ENCODE results near the gene CYP1A2. TPM values are rescaled to one million over a fixed set of nuclear protein-coding genes. Genes with fewer than 3 reads are reported as not detected.

The CYP1A2 gene
- total and polyA plus RNA-seq, 9 of the 15 experiments (the other 6 are each of a cell fraction or from before 2014, with no cell fraction given): not detected

DNA sequence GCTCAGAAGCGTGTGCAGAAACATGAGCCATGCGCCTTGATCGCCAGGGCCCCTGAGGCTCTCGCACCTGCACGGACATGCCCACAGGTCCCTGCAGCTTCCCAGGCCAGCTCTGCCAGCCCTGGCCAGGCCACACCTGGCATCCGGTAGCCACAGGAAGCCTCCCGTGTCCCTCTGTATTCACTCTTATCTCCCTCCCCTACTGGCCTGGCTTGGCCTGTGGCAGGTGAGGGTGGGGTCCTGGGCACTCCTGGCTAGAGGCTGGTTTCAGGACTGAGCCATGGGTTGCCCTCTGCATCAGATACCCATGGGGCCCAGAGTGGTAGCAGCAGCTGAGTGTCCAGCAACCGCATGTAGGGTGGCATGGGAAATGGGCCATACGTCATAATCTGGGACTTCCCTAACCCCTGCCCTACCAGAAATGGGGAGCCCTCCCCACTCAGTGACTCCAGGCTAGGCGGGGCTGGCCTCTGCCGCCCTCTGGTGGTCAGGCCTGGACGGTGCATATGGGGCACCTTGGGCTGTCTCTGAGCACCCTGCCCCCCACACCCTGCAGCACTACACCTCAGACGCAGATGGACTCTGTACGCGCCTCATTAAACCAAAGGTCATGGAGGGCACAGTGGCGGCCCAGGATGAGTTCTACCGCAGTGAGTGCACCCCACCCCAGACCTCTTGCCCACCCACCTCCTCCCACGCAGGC is 51.4 kb downstream of the CYP1A2 start (continued):
- TF ChIP-seq, protein P1, sequence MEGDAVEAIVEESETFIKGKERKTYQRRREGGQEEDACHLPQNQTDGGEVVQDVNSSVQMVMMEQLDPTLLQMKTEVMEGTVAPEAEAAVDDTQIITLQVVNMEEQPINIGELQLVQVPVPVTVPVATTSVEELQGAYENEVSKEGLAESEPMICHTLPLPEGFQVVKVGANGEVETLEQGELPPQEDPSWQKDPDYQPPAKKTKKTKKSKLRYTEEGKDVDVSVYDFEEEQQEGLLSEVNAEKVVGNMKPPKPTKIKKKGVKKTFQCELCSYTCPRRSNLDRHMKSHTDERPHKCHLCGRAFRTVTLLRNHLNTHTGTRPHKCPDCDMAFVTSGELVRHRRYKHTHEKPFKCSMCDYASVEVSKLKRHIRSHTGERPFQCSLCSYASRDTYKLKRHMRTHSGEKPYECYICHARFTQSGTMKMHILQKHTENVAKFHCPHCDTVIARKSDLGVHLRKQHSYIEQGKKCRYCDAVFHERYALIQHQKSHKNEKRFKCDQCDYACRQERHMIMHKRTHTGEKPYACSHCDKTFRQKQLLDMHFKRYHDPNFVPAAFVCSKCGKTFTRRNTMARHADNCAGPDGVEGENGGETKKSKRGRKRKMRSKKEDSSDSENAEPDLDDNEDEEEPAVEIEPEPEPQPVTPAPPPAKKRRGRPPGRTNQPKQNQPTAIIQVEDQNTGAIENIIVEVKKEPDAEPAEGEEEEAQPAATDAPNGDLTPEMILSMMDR (IDR thresholded peaks at IDR 0.05 in 2 of 3, conservative IDR thresholded peaks at IDR 0.05 in 1 of 3; ENCODE audit: insufficient read depth in 2 of 3, low read depth in 1 of 3, low read length in 3 of 3): peak; percentile 95 to 96 (median 96)
- TF ChIP-seq ZNF140 (CRISPR knock-in tag; IDR thresholded peaks at IDR 0.05) (no peak), SIN3B (IDR thresholded peaks at IDR 0.05; ENCODE audit: low read depth) (no peak), MYNN (IDR thresholded peaks at IDR 0.05) (0 out of 2 replicates have a peak, but pooled peaks have one; percentile 65), MYNN (CRISPR knock-in tag; IDR thresholded peaks at IDR 0.05) (no peak), ATF7 (IDR thresholded peaks at IDR 0.05) (peak; percentile 74), ESRRA (IDR thresholded peaks at IDR 0.05; ENCODE audit: borderline replicate concordance, low read depth) (peak; percentile 75), HMG20B (CRISPR knock-in tag; IDR thresholded peaks at IDR 0.05) (no peak), KLF16 (IDR thresholded peaks at IDR 0.05) (0 out of 2 replicates have a peak, but pooled peaks have one; percentile 58), ZC3H8 (IDR thresholded peaks at IDR 0.05) (no peak), ZSCAN29 (IDR thresholded peaks at IDR 0.05) (no peak), TRIM24 (IDR thresholded peaks at IDR 0.05) (no peak), ZFPM2 (CRISPR knock-in tag; IDR thresholded peaks at IDR 0.05) (no peak), ZNF24 (IDR thresholded peaks at IDR 0.05) (peak; percentile 58; the same call in 1 of the 2 replicates), CXXC5 (CRISPR knock-in tag; IDR thresholded peaks at IDR 0.05) (no peak), CREM (IDR thresholded peaks at IDR 0.05; ENCODE audit: low read depth) (peak; percentile 79), FOXM1 (IDR thresholded peaks at IDR 0.05; ENCODE audit: low read depth) (no peak), FOXM1 (CRISPR knock-in tag; IDR thresholded peaks at IDR 0.05; ENCODE audit: low read depth) (no peak), ELF4 (CRISPR knock-in tag; IDR thresholded peaks at IDR 0.05) (no peak), KDM5B (IDR thresholded peaks at IDR 0.05; ENCODE audit: insufficient replicate concordance, low read depth, low read length) (no peak), STAG1 (CRISPR knock-in tag; IDR thresholded peaks at IDR 0.05; ENCODE audit: borderline replicate concordance) (peak; percentile 77; the same call in 1 of the 2 replicates), XRCC5 (IDR thresholded peaks at IDR 0.05; ENCODE audit: low read depth, low read length) (peak; percentile 91)
- TF ChIP-seq, protein P2, sequence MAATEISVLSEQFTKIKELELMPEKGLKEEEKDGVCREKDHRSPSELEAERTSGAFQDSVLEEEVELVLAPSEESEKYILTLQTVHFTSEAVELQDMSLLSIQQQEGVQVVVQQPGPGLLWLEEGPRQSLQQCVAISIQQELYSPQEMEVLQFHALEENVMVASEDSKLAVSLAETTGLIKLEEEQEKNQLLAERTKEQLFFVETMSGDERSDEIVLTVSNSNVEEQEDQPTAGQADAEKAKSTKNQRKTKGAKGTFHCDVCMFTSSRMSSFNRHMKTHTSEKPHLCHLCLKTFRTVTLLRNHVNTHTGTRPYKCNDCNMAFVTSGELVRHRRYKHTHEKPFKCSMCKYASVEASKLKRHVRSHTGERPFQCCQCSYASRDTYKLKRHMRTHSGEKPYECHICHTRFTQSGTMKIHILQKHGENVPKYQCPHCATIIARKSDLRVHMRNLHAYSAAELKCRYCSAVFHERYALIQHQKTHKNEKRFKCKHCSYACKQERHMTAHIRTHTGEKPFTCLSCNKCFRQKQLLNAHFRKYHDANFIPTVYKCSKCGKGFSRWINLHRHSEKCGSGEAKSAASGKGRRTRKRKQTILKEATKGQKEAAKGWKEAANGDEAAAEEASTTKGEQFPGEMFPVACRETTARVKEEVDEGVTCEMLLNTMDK (IDR thresholded peaks at IDR 0.05; ENCODE audit: borderline replicate concordance, insufficient read depth, low read depth, low read length, poor library complexity, severe bottlenecking): peak; percentile 87

Data from K562 (cell line).